BLaER1 treated with 17β-estradiol and CSF1 and Interleukin-3, amounts not matched to agents 10 nM and 100 nM (cell line): ENCODE measurements around the gene TCAP.

ENCODE experiments used
- H3K27ac ChIP-seq, 11 experiments: shearing (Covaris generic); formaldehyde crosslinking; 2 replicates each; pipeline ENCODE4 v1.8.1; 2022
- H3K27me3 ChIP-seq, 11 experiments: shearing (Covaris generic); formaldehyde crosslinking; 2 replicates each; pipeline ENCODE4 v1.8.1; 2022
- H3K36me3 ChIP-seq, 11 experiments: shearing (Covaris generic); formaldehyde crosslinking; 2 replicates each; pipeline ENCODE4 v1.8.1; 2022
- H3K4me1 ChIP-seq, 10 experiments: shearing (Covaris generic); formaldehyde crosslinking; 2 replicates each; pipeline ENCODE4 v1.8.1; 2022
- H3K4me2 ChIP-seq, 11 experiments: shearing (Covaris generic); formaldehyde crosslinking; 2 replicates each; pipeline ENCODE4 v1.8.1; 2022
- H3K4me3 ChIP-seq, 10 experiments: shearing (Covaris generic); formaldehyde crosslinking; 2 replicates each; pipeline ENCODE4 v1.8.1; 2022
- H3K9ac ChIP-seq, 11 experiments: shearing (Covaris generic); formaldehyde crosslinking; 2 replicates each; pipeline ENCODE4 v1.8.1; 2022
- H3K9me3 ChIP-seq, 11 experiments: shearing (Covaris generic); formaldehyde crosslinking; replicated peaks in 1 of 11; 2 replicates each; pipeline ENCODE4 v1.8.1; 2022
- H4K20me1 ChIP-seq, 11 experiments: shearing (Covaris generic); formaldehyde crosslinking; 2 replicates each; pipeline ENCODE4 v1.8.1; 2022
- Cebpa-rat ChIP-seq, 11 experiments: shearing (Covaris generic); IDR thresholded peaks; 2 replicates each; pipeline ENCODE4 v1.8.1; 2022

The TCAP gene

GRCh38 chr17:39671651-39672521 lies 6.7 kb downstream of the TCAP start:
- Histone ChIP-seq H3K9me3 (no peaks in the 10 kb centered on the region), H3K36me3 (no peaks in the 10 kb centered on the region), H3K27ac (peak overlapping the region in 4 of 11 experiments; percentile 9 to 32 (median 24); a peak in 2 of 22 replicates), H3K4me1 (peaks cover 41 to 86% (median 74%) of the 10 kb centered on the region in 10 experiments), H3K9ac (peak overlapping the region in 4 of 11 experiments; percentile 12 to 56 (median 22); a peak in 5 of 22 replicates), H4K20me1 (peaks cover 0 to 50% (median 0%) of the 10 kb centered on the region in 11 experiments; a peak in 6 of 22 replicates), H3K4me2 (peak overlapping the region in 9 of 11 experiments; percentile 21 to 97 (median 89); a peak in 18 of 22 replicates), H3K4me3 (no peak overlapping the region), H3K27me3 (peaks cover 29 to 47% (median 36%) of the 10 kb centered on the region in 11 experiments)
- TF ChIP-seq Cebpa-rat (IDR thresholded peaks at IDR 0.05), result no peak

DNA sequence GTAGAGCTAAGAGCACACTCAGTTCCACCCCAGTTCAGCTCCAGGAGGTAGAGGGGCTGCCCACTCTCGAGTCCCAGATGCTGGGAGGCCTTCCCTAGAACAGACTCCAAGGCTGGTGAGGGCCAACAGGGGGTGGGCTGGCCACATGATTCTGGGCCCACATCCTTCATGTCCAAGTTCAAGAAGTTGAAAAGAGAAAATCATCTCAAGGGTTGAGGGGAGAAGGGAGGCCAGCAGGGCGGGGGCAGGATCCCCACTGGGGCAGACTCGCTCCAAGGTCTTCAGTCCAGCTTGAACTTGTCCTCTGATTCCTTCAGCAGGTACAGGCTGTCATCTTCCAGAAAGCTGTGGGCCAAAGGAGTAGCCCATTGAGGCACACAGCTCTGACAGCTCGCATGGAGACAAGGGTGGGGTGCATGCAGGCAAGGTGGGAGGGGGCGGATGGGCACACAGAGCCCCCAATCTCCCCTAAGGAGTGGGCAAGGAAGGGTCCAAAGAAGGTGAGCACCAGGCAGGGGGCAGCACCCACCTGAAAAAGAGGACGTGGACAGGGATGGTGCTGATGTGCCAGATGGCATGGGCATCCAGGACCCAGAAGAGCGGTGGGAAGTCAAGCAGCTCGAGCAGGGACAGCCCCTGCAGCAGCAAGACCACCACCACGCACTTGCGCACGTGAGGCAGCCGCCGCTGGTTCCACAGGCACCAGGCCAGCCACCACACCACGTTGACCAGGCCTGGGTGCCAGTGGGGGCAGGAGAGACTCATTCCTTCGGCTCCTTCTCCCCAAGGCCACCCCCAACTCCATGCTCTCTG lies 7.6 kb downstream of the TCAP start:
- H3K4me3 ChIP-seq, result no peak overlapping the region
- peak overlapping the region in 9 of 11 experiments; percentile 21 to 97 (median 89); a peak in 17 of 22 replicates for H3K4me2 ChIP-seq
- peak overlapping the region in 4 of 11 experiments; percentile 12 to 56 (median 22); a peak in 2 of 22 replicates for H3K9ac ChIP-seq
- peak overlapping the region in 4 of 11 experiments; percentile 9 to 32 (median 24); a peak in 3 of 22 replicates for H3K27ac ChIP-seq
- peaks cover 45 to 87% (median 75%) of the 10 kb centered on the region in 10 experiments for H3K4me1 ChIP-seq
- H3K9me3 ChIP-seq, result no peaks in the 10 kb centered on the region
- peaks cover 0 to 44% (median 0%) of the 10 kb centered on the region in 11 experiments; a peak in 2 of 22 replicates for H4K20me1 ChIP-seq
- peaks cover 21 to 39% (median 27%) of the 10 kb centered on the region in 11 experiments for H3K27me3 ChIP-seq
- H3K36me3 ChIP-seq, result no peaks in the 10 kb centered on the region; a peak in 1 of 22 replicates
- no peak for TF ChIP-seq Cebpa-rat (IDR thresholded peaks at IDR 0.05)

DNA sequence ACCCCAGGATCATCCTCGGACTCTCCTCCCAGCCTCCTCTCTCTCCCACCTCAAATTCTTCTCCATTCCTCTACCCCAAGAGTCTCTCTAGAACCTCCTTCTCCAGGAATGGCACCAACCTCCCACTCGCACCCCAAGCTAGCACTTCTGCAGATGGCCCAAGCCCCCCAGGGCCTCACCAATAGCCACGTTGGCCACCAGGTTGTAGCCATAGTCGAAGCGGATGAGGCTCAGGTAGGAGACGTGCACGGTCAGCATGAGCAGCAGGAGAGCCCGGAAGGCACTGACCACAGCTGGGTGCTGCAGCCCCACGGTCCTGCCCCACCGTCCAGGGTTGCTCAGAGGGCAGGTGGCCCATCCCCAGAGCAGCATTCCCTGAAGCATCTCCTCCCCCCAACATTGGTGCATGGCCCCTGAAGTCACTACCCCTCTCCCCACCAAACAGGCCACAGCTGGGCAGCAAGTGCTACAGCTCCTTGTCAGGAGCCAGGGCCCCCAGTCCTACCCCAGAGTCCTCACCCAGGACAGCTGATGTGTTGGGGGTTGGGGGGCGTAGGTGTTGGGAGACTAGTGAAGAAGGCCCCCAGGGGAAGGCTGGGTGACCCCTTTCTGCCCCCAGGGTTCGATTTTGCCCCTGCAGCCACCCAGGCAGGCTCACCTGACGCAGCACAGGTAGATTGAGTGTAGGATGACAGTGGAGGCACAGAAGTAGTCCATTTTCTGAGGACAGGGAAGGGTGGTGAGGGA lies 8.4 kb downstream of the TCAP start:
- peak overlapping the region in 9 of 11 experiments; percentile 75 to 97 (median 89); a peak in 18 of 22 replicates for H3K4me2 ChIP-seq
- H3K36me3 ChIP-seq, result no peaks in the 10 kb centered on the region; a peak in 1 of 22 replicates
- peaks cover 13 to 31% (median 20%) of the 10 kb centered on the region in 11 experiments for H3K27me3 ChIP-seq
- H3K9ac ChIP-seq, result peak overlapping the region in 4 of 11 experiments; percentile 66 to 78 (median 71); a peak in 6 of 22 replicates
- peak overlapping the region in 6 of 11 experiments; percentile 73 to 84 (median 80); a peak in 11 of 22 replicates for H3K27ac ChIP-seq
- no peak for TF ChIP-seq Cebpa-rat (IDR thresholded peaks at IDR 0.05)
- H4K20me1 ChIP-seq, result peaks cover 0 to 44% (median 0%) of the 10 kb centered on the region in 11 experiments; a peak in 2 of 22 replicates
- no peaks in the 10 kb centered on the region for H3K9me3 ChIP-seq
- H3K4me3 ChIP-seq, result no peak overlapping the region
- H3K4me1 ChIP-seq, result peaks cover 48 to 90% (median 77%) of the 10 kb centered on the region in 10 experiments

GRCh38 chr17:39674179-39674578 lies 9.0 kb downstream of the TCAP start:
- TF ChIP-seq Cebpa-rat (IDR thresholded peaks at IDR 0.05), result no peak
- Histone ChIP-seq H3K4me1 (peaks cover 52 to 91% (median 78%) of the 10 kb centered on the region in 10 experiments), H3K9ac (peak overlapping the region in 8 of 11 experiments; percentile 16 to 78 (median 62); a peak in 12 of 22 replicates), H3K4me2 (peak overlapping the region; percentile 75 to 97 (median 89)), H3K27me3 (peaks cover 6 to 24% (median 13%) of the 10 kb centered on the region in 11 experiments), H3K27ac (peak overlapping the region in 8 of 11 experiments; percentile 61 to 84 (median 79); a peak in 16 of 22 replicates), H4K20me1 (peaks cover 0 to 43% (median 0%) of the 10 kb centered on the region in 11 experiments; a peak in 2 of 22 replicates), H3K36me3 (no peaks in the 10 kb centered on the region; a peak in 1 of 22 replicates), H3K4me3 (peak overlapping the region in 1 of 10 experiments; percentile 24; a peak in 2 of 20 replicates), H3K9me3 (no peaks in the 10 kb centered on the region)

DNA sequence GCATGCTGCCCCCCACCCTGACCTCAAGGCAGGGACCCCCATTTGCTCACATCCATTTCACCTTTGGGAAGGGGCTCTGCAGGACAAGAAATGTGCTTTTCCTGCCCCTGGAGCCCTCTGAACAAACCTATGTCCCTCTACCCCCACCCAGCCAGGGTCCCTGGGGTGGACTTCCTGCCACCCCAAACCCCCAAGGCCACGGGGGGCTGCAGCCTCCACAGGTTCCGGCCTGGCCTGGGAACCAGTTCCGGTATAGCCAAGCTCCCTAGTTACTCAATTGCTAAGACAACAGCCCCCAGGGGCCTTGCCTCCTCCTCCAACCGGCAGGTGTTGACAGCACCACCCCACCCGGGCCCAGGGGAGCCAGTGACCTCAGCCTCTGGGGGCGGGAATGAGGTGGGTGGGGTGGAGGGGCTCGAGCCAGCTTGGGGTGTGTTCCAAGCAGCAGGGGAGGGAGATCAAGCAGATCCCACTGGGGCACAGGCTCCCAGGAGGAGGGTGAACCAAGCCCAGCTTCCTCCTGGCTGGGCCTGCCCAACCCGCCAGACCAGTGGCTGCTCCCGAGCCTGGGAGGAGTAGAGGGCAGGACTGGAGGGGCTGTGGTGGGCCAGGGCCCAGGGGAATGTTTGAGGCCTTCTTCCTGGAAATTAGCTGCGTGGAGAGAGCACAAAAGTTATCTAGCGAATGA lies 9.7 kb downstream of the TCAP start:
- Histone ChIP-seq H3K4me3 (peak overlapping the region in 4 of 10 experiments; percentile 24 to 42 (median 36); a peak in 5 of 20 replicates), H3K4me2 (peak overlapping the region; percentile 75 to 97 (median 89)), H3K9me3 (no peaks in the 10 kb centered on the region), H3K4me1 (peaks cover 59 to 91% (median 84%) of the 10 kb centered on the region in 10 experiments), H3K27ac (peak overlapping the region in 10 of 11 experiments; percentile 14 to 84 (median 76); a peak in 18 of 22 replicates), H3K9ac (peak overlapping the region; percentile 26 to 78 (median 58); a peak in 21 of 22 replicates), H4K20me1 (peaks cover 0 to 36% (median 0%) of the 10 kb centered on the region in 11 experiments; a peak in 2 of 22 replicates), H3K27me3 (peaks cover 0 to 18% (median 6%) of the 10 kb centered on the region in 11 experiments; a peak in 16 of 22 replicates), H3K36me3 (no peaks in the 10 kb centered on the region; a peak in 1 of 22 replicates)
- TF ChIP-seq Cebpa-rat (IDR thresholded peaks at IDR 0.05), result peak in 2 of 11 experiments; percentile 13 to 25; a peak in 2 of 22 replicates

DNA sequence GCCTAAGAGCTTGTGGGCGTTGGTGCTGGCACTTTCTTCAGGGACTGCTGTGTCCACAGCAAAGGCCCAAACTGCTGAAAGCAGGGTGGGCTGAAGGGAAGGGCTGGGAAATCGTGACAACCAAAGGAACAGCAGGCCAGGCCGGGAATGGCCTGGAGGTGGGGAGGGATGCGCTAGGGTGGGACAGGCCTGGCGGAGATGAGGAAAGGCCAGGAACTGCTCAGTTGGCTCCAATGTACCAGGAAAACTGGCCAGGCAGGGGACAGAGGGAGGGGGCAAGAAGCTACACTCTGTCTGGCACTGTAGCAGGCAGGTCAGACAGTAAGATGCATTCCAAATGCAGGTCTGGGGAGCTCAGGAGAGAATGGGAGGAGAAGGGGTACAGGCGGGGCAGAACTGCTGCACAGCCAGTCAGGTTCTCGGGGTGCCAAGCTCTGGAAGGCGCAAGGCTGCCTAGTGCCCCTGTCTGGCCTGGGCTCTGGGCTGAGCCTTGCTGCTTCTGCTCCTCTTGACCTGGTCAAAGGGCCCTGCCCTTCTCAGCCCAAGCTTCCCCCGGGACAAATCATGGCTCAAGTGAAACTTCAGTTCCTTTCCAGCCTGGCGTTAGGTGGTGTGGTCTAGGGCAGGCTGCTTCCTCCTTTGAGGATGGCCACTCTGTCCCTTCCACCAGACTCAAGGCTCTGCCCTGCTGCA lies 10.4 kb downstream of the TCAP start:
- H3K4me1 ChIP-seq, result peaks cover 66 to 97% (median 91%) of the 10 kb centered on the region in 10 experiments
- no peak for TF ChIP-seq Cebpa-rat (IDR thresholded peaks at IDR 0.05)
- H3K36me3 ChIP-seq, result no peaks in the 10 kb centered on the region; a peak in 1 of 22 replicates
- H4K20me1 ChIP-seq, result peaks cover 0 to 34% (median 0%) of the 10 kb centered on the region in 11 experiments; a peak in 2 of 22 replicates
- H3K4me3 ChIP-seq, result peak overlapping the region in 5 of 10 experiments; percentile 1 to 42 (median 36); a peak in 6 of 20 replicates
- H3K9me3 ChIP-seq, result no peaks in the 10 kb centered on the region
- H3K27ac ChIP-seq, result peak overlapping the region in 9 of 11 experiments; percentile 40 to 84 (median 79); a peak in 17 of 22 replicates
- peaks cover 0 to 11% (median 0%) of the 10 kb centered on the region in 11 experiments; a peak in 6 of 22 replicates for H3K27me3 ChIP-seq
- peak overlapping the region; percentile 75 to 97 (median 89) for H3K4me2 ChIP-seq
- peak overlapping the region; percentile 26 to 78 (median 58); a peak in 21 of 22 replicates for H3K9ac ChIP-seq
